A549 treated with ZK216348 at 1 μM for 4 hours (cell line): Measurements from ENCODE around the gene MT1F. TPM values are rescaled to one million over a fixed set of nuclear protein-coding genes. Genes with fewer than 3 reads are reported as not detected.

ENCODE experiments used
- total RNA-seq: library from RNA; stranded (reverse); fragments of 200-300 nt; extraction: Qiagen RNA extraction; gene quantifications from 5 replicates; pipeline ENCODE4 v1.2.3, GENCODE V29; 2022; ENCODE audit warnings: low read depth

The MT1F gene
- total RNA-seq: 10.7 to 22.0 TPM (median 14.6 TPM) in 5 replicates

GRCh38 chr16:56657555-56658326, at the start of gene MT1F:
TSS of gene MT1F (plus strand) at chr16:56657959. CDS start at chr16:56658059, 100 bp downstream.

DNA sequence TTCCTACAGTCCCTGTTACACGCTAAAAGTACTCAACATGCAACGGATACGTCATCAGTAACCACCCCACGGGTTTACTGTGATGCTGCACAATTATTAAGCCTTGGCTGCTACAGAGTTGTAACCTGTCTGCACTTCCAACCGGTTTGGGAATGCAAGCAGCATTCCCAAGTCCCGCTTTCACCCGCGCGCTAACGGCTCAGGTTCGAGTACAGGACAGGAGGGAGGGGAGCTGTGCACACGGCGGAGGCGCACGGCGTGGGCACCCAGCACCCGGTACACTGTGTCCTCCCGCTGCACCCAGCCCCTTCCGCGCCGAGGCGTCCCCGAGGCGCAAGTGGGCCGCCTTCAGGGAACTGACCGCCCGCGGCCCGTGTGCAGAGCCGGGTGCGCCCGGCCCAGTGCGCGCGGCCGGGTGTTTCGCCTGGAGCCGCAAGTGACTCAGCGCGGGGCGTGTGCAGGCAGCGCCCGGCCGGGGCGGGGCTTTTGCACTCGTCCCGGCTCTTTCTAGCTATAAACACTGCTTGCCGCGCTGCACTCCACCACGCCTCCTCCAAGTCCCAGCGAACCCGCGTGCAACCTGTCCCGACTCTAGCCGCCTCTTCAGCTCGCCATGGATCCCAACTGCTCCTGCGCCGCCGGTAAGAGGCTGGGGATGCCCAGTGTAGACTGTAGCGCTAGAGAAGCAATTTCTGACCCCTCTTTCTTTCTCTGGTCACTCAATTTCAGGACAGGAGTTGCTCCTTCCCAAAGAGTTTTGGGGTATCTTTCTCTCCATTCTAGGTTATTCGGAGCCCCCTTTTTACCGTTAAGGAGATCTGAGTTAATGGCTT, 49.5 kb upstream of the MT1F start, which contains the start of gene MT2A:
Gene MT2A, plus strand, starts transcription at position 542 of the 833 bp plus-strand sequence. Its CDS starts 72 bp downstream, at position 614.

GRCh38 chr16:56625140-56625942, 32.4 kb upstream of the MT1F start, which contains the start of gene MT1E:
TSS of gene MT1E (plus strand) at chr16:56625781. CDS start at chr16:56625852, 71 bp downstream.

GRCh38 chr16:56632156-56632847, 25.5 kb upstream of the MT1F start, which contains the start of gene MT1M:
TSS of gene MT1M (plus strand) at chr16:56632659. CDS start at chr16:56632732, 73 bp downstream.

DNA sequence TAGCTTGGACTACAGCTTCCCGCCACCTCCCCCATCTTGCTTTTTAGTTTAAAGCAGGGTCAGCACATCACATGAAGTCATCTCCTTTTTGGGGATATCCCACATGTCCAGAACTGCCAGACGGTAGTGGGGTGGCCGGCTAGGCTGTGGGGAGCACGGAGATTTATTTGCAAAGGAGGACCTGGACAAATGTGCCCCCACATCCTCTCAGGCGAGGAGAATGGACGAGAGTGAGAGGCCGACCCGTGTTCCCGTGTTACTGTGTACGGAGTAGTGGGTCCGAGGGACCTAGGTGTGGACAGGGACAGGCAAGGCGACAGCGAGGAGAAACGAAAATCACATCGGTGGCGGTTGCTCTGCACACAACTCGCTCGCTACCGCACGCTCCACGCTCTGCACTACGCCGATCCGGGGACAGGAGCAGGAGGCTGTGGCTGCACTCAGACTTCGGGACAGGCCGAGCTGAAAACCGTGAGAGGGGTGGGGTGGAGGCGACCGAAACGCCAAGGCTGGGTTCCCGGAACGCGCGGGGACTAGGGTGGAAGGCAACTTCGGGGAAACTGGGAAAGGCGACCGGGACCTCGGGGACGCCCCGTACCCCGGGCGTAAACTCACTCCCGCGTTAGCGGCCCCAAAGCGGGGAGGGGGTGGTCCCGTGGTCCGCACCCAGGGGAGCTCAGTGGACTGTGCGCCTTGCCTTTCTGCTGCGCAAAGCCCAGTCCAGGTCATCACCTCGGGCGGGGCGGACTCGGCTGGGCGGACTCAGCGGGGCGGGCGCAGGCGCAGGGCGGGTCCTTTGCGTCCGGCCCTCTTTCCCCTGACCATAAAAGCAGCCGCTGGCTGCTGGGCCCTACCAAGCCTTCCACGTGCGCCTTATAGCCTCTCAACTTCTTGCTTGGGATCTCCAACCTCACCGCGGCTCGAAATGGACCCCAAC, 19.7 kb upstream of the MT1F start, which contains the start of gene MT1A:
Gene MT1A, plus strand, starts transcription at position 853 of the 937 bp plus-strand sequence. Its CDS starts 73 bp downstream, at position 926.

DNA sequence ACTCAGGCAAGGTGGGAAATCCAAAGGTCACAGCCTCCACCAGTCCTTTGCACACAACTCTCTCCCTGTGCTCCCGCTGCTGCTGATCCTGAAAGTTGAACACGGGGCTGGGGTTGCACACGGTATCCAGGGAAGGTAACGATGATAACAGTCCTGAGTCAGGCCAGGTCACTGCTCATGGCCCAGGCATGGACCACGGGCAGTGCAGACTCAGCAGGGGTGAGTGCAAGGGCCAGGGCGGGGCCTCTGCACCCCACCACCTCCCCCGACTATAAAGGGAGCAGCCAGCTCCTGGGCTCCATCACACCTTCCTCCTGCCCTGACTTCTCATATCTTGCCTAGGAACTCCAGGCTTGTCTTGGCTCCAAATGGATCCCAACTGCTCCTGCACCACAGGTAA, 6.2 kb upstream of the MT1F start, which contains the start of gene MT1B:
Gene MT1B, plus strand, starts transcription at position 301 of the 400 bp plus-strand sequence. Its CDS starts 68 bp downstream, at position 369.

DNA sequence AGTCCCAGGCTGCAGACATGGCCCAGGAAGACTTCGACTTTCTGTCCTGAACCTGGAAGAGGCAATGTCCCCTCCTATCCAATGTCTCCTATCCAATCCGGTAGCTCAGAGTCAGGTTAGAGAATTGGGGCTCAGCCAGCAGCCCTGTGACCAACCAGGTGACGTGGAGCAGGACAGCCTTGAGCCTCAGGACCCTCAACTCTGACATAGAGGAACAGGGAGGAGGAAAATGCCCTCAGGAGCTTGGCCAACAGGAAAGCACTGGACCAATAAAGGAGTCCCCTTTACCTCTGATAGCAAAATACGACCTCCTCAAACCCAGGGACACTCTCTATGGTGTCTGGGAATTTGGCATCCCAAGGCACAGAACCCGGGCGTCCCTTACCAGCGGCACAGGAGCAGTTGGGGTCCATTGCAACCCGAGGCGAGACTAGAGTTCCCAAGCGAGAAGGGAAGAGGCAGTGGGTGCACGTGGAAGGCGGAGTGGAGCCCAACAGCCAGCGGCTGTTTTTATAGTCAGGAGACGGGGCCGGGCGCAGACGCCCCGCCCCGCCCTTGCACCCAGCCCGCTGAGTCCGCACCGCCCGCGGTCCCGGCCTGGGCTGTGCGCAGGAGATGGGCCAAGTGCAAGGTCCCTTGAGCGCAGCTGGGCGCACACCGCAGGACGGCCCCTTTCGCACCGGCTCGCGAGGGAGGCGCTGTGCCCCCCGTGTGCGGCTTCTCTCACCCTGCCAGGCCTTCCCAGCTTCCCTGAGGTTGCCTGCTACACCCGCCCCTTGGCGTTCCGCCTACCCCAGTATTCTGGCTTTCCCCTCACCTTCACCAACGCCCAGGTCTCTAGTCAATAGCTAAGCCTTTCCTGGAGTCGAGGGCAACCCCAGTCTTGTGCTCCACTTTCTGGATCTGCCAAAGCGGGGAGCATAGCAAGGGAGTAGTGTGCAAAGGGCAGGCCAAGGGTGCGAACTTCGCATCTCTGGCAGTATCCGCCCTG, 10.1 kb downstream of the MT1F start, which contains the start of gene MT1G:
Gene MT1G, minus strand, starts transcription at position 485 of the 991 bp plus-strand sequence. Its CDS starts 72 bp downstream, at position 413.

DNA sequence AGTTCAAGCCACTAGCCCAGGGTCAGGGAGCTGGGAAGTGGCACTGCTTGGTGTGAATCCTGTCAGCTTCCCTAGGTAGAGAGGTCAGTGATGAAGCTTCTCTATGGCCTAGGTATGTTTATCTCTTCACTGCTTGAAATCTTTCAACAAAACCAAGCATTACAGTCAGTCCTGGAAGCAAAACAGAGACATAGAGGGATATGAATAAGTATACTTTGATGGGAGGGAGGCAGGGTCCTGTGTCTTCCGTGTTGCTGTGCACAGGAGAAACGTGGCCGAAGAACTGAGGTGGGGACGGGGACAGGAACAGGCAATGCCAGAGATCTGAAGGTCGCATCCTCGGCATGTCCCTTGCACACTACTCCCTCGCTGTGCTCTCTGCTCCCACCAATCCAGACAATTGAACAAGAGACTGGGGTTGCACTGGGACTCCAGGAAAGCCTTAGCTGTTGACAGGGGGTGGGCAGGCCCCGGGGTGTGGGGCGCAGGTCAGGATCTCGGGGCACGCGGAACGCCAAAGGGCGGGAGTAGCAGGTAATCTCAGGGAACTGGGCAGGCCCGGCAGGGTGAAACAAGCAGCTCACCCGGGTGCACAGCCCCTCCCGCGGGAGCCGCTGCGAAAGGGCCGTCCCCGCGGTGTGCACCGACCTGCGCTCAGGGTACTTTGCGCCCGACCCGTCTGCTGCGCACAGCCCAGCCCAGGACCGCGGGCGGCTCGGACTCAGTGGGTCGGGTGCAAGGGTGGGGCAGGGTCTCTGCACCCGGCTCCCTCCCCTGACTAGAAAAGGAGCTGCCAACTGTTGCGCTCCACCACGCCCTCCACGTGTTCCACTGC, 11.5 kb downstream of the MT1F start, which contains the start of gene MT1H:
Gene MT1H, plus strand, starts transcription at position 810 of the 835 bp plus-strand sequence. CDS start 71 bp downstream, outside the sequence.

GRCh38 chr16:56681939-56682702, 24.4 kb downstream of the MT1F start, which contains the start of gene MT1X:
TSS of gene MT1X (plus strand) at chr16:56682470. CDS start at chr16:56682541, 71 bp downstream.

Other genes starting within 250 kb of the MT1F start
- gene AMFR, start 232.4 kb upstream of the MT1F start, total RNA-seq: 56.8 to 70.3 TPM (median 63.5 TPM) in 5 replicates
- 96.5 to 120 TPM (median 112 TPM) in 5 replicates for gene NUDT21, start 206.6 kb upstream of the MT1F start, total RNA-seq
- 68.7 to 103 TPM (median 78.3 TPM) in 5 replicates for gene OGFOD1, start 206.4 kb upstream of the MT1F start, total RNA-seq
- 17.8 to 26.2 TPM (median 24.4 TPM) in 5 replicates for gene BBS2, start 137.9 kb upstream of the MT1F start, total RNA-seq
- not detected in 5 replicates for gene MT4, start 92.9 kb upstream of the MT1F start, total RNA-seq
- 0.64 to 0.68 TPM in 2 of 5 replicates, not detected in the others for gene MT3, start 68.4 kb upstream of the MT1F start, total RNA-seq
- gene MT2A, start 49.4 kb upstream of the MT1F start, total RNA-seq: 867 to 1,542 TPM (median 1,146 TPM) in 5 replicates
- gene MT1E, start 32.2 kb upstream of the MT1F start, total RNA-seq: 0.34 TPM in 1 of 5 replicates, not detected in the others
- not detected in 5 replicates for gene MT1M, start 25.3 kb upstream of the MT1F start, total RNA-seq
- gene MT1A, start 19.3 kb upstream of the MT1F start, total RNA-seq: 16.3 to 25.0 TPM (median 19.6 TPM) in 5 replicates
- gene MT1B, start 6.1 kb upstream of the MT1F start, total RNA-seq: not detected in 5 replicates
- gene MT1G, start 10.1 kb downstream of the MT1F start, total RNA-seq: not detected in 5 replicates
- not detected in 5 replicates for gene MT1H, start 11.9 kb downstream of the MT1F start, total RNA-seq
- gene MT1X, start 24.5 kb downstream of the MT1F start, total RNA-seq: 269 to 464 TPM (median 369 TPM) in 5 replicates
- gene NUP93, start 72.2 kb downstream of the MT1F start, total RNA-seq: 85.7 to 112 TPM (median 105 TPM) in 5 replicates
- gene SLC12A3, start 207.2 kb downstream of the MT1F start, total RNA-seq: not detected in 5 replicates